Spleen (tissue), 11 donors: ENCODE measurements around the gene TMEM239. TPM values are rescaled to one million over a fixed set of nuclear protein-coding genes. Genes with fewer than 3 reads are reported as not detected.

Experiments
- DNase-seq: peaks from one replicate; pipeline ENCODE4 v3.0.0-alpha.2; 2020
- H3K27ac ChIP-seq, 8 donors: fragments of 200-600 bp; sonication (generic) in 7 of 8; 1 replicate in 4 of 8; 2 replicates in 4 of 8; pipeline versions ENCODE4 v1.5.0 to v1.8.0; 2016 to 2021; ENCODE audit warnings: inconsistent platforms in 4 of 8, mild to moderate bottlenecking in 4 of 8, moderate library complexity in 1 of 8
- H3K27me3 ChIP-seq, 7 donors: fragments of 200-600 bp; sonication (generic) in 6 of 7; replicated peaks in 1 of 7; 1 replicate in 4 of 7; 2 replicates in 3 of 7; pipeline versions ENCODE4 v1.5.0 to v1.8.0; 2016 to 2021; ENCODE audit warnings: inconsistent platforms in 3 of 7, mild to moderate bottlenecking in 1 of 7
- H3K36me3 ChIP-seq, 6 donors: fragments of 200-600 bp; sonication (generic) in 5 of 6; 1 replicate in 4 of 6; 2 replicates in 2 of 6; pipeline versions ENCODE4 v1.5.0 to v1.8.0; 2016 to 2021; ENCODE audit warnings: inconsistent platforms in 2 of 6
- H3K4me1 ChIP-seq, 6 donors: fragments of 200-600 bp; sonication (generic) in 5 of 6; 1 replicate in 3 of 6; 2 replicates in 3 of 6; pipeline versions ENCODE4 v1.5.0 to v1.8.0; 2016 to 2021; ENCODE audit warnings: inconsistent platforms in 3 of 6
- H3K4me3 ChIP-seq, 8 donors: fragments of 200-600 bp; sonication (generic) in 7 of 8; 1 replicate in 4 of 8; 2 replicates in 4 of 8; pipeline versions ENCODE4 v1.5.0 to v1.8.0; 2016 to 2021; ENCODE audit warnings: inconsistent platforms in 4 of 8, mild to moderate bottlenecking in 4 of 8, moderate library complexity in 2 of 8
- H3K9me3 ChIP-seq, 8 donors: fragments of 200-600 bp; sonication (generic) in 7 of 8; 1 replicate in 4 of 8; 2 replicates in 4 of 8; pipeline versions ENCODE4 v1.5.0 to v1.8.0; 2016 to 2021; ENCODE audit warnings: inconsistent platforms in 4 of 8
- CTCF ChIP-seq, 11 experiments: fragments of 200-600 bp in 7 of 11; fragments of 450-650 bp in 4 of 11; sonication (generic) in 4 of 11; IDR thresholded peaks in 8 of 11; conservative IDR thresholded peaks in 3 of 11; 1 replicate in 7 of 11; 2 replicates in 4 of 11; pipeline versions ENCODE4 v1.4.0 to v1.8.0; 2016 to 2021; ENCODE audit warnings: antibody characterized with exemption in 11 of 11, inconsistent platforms in 4 of 11, mild to moderate bottlenecking in 1 of 11
- POLR2A ChIP-seq, 3 donors: fragments of 450-650 bp; IDR thresholded peaks; one replicate each; pipeline ENCODE4 v1.5.1; 2017; ENCODE audit warnings: antibody characterized with exemption in 3 of 3, mild to moderate bottlenecking in 1 of 3
- POLR2AphosphoS5 ChIP-seq, 3 donors: sonication (generic); formaldehyde crosslinking; IDR thresholded peaks; one replicate each; pipeline ENCODE4 v1.5.1; 2017; ENCODE audit warnings: antibody characterized with exemption in 3 of 3
- WGBS, 5 donors: extraction: QIAGEN DNeasy Blood & Tissue Kit in 3 of 5; methylation state at CpG; one replicate each; pipeline versions ENCODE4 v1.1.5 to v1.1.7; 2013 to 2018; 5-methylcytosine and 5-hydroxymethylcytosine counted together
- intact Hi-C: fragments of 100-400 bp; cut with DNase I; formaldehyde crosslinking; loops from one replicate; pipeline ENCODE4 v1.15.0; 2023; ENCODE audit warnings: low total_unique reads
- polyA plus RNA-seq, 3 donors: library from polyadenylated mRNA; stranded (reverse); fragments of 200-250 nt; gene quantifications; one replicate each; pipeline ENCODE4 v1.2.1, GENCODE V29; 2013
- total RNA-seq, 7 donors: library from RNA; depleted of rRNA in 3 of 7; stranded (reverse); fragments of >200 nt in 3 of 7; fragmentation: NEBNext Ultra II Directional in 4 of 7; extraction: Animal tissue kit (Norgen Biotek cat#: 25700) in 4 of 7; gene quantifications; one replicate each; pipeline versions ENCODE4 v1.1.0 to v1.2.1, GENCODE V29; 2016 to 2021
- donor health status: healthy with polysubstance abuse.
- donor health status: DM: no; HTN: no; CAD: no; lungs with moderate emphysema.
- donor health status: DM: no; HTN: no; CAD: no.
- donor health status: Bipolar disorder and iron deficiency.
- donor health status: healthy.
- donor health status: DM: no; HTN: no; CAD: no.
- donor health status: DM: yes; HTN: yes; CAD: no.

Gene TMEM239
- total and polyA plus RNA-seq, 10 donors, result not detected

GRCh38 chr20:2839732-2840137 is 23.6 kb downstream of the TMEM239 start:
- WGBS, 5 donors, result 86 to 96% (median 89%) methylated on average over 16 to 21 of the region's 21 CpGs
- TF ChIP-seq POLR2AphosphoS5 (IDR thresholded peaks at IDR 0.05), result no peak
- no peak for TF ChIP-seq CTCF (IDR thresholded peaks at IDR 0.05 in 8 of 11, conservative IDR thresholded peaks at IDR 0.05 in 3 of 11)
- TF ChIP-seq POLR2A (IDR thresholded peaks at IDR 0.05), result no peak
- H3K9me3 ChIP-seq, result no peaks in the 10 kb centered on the region
- H3K36me3 ChIP-seq, result peaks cover 0 to 48% (median 3%) of the 10 kb centered on the region in 6 donors
- intact Hi-C loops, result no loop called here
- H3K27me3 ChIP-seq, result no peaks in the 10 kb centered on the region
- H3K4me1 ChIP-seq, result peaks cover 8 to 45% (median 32%) of the 10 kb centered on the region in 6 donors
- no peak for DNase-seq
- H3K27ac ChIP-seq, result peak overlapping the region; percentile 89 to 97 (median 96)
- H3K4me3 ChIP-seq, result peak overlapping the region; percentile 73 to 98 (median 96)

GRCh38 chr20:2840138-2840966 is 24.2 kb downstream of the TMEM239 start, which contains the start of the genes PCED1A and VPS16:
PCED1A (minus strand) TSS chr20:2840655; CDS start chr20:2839912, 743 bp downstream.
VPS16 (plus strand) TSS chr20:2840745; CDS start chr20:2840775, 30 bp downstream.
- no peaks in the 10 kb centered on the region for H3K27me3 ChIP-seq
- no peaks in the 10 kb centered on the region for H3K9me3 ChIP-seq
- TF ChIP-seq CTCF (IDR thresholded peaks at IDR 0.05 in 8 of 11, conservative IDR thresholded peaks at IDR 0.05 in 3 of 11) (no peak), POLR2A (IDR thresholded peaks at IDR 0.05) (peak in 1 of 3 donors; percentile 64), POLR2AphosphoS5 (IDR thresholded peaks at IDR 0.05) (peak; percentile 91 to 95 (median 93))
- H3K4me3 ChIP-seq, result peak within 1 kb of the TSS; percentile 73 to 98 (median 96)
- intact Hi-C loops, result no loop called here
- peaks cover 0 to 43% (median 3%) of the 10 kb centered on the region in 6 donors for H3K36me3 ChIP-seq
- peak within 1 kb of the TSS; percentile 89 to 97 (median 96) for H3K27ac ChIP-seq
- DNase-seq, result peak; percentile 97
- 0 to 10% (median 4%) methylated on average over 25 to 98 of the region's 98 CpGs for WGBS, 5 donors
- H3K4me1 ChIP-seq, result peaks cover 8 to 45% (median 32%) of the 10 kb centered on the region in 6 donors

- H3K36me3 ChIP-seq, result peaks cover 0 to 36% (median 3%) of the 10 kb centered on the region in 6 donors
- H3K27me3 ChIP-seq, result no peaks in the 10 kb centered on the region
- H3K4me1 ChIP-seq, result peaks cover 8 to 45% (median 32%) of the 10 kb centered on the region in 6 donors
- WGBS, 5 donors, result 8 to 12% (median 9%) methylated on average over 22 to 33 of the region's 33 CpGs
- H3K9me3 ChIP-seq, result no peaks in the 10 kb centered on the region
- H3K4me3 ChIP-seq, result peak overlapping the region; percentile 73 to 98 (median 96)
- intact Hi-C loops, result no loop called here
- H3K27ac ChIP-seq, result peak overlapping the region; percentile 89 to 97 (median 96)
- DNase-seq, result peak; percentile 90
- TF ChIP-seq POLR2A (IDR thresholded peaks at IDR 0.05) (no peak), POLR2AphosphoS5 (IDR thresholded peaks at IDR 0.05) (no peak), CTCF (IDR thresholded peaks at IDR 0.05 in 8 of 11, conservative IDR thresholded peaks at IDR 0.05 in 3 of 11) (no peak)
Measured at GRCh38 chr20:2840967-2841531, 24.9 kb downstream of the TMEM239 start.

GRCh38 chr20:2845607-2846006 is 29.4 kb downstream of the TMEM239 start:
- 60 to 76% (median 72%) methylated on average over 2 of the region's 2 CpGs for WGBS, 5 donors
- TF ChIP-seq CTCF (IDR thresholded peaks at IDR 0.05 in 8 of 11, conservative IDR thresholded peaks at IDR 0.05 in 3 of 11) (no peak), POLR2A (IDR thresholded peaks at IDR 0.05) (no peak), POLR2AphosphoS5 (IDR thresholded peaks at IDR 0.05) (no peak)
- H3K27me3 ChIP-seq, result no peaks in the 10 kb centered on the region
- intact Hi-C loops, result no loop called here
- DNase-seq, result no peak
- H3K4me3 ChIP-seq, result no peak overlapping the region
- no peak overlapping the region for H3K27ac ChIP-seq
- H3K9me3 ChIP-seq, result no peaks in the 10 kb centered on the region
- H3K36me3 ChIP-seq, result peaks cover 0 to 34% (median 0%) of the 10 kb centered on the region in 6 donors
- peaks cover 0 to 24% (median 14%) of the 10 kb centered on the region in 6 donors for H3K4me1 ChIP-seq
